ENCODE measurements around the gene THRB.

Gene THRB

DNA sequence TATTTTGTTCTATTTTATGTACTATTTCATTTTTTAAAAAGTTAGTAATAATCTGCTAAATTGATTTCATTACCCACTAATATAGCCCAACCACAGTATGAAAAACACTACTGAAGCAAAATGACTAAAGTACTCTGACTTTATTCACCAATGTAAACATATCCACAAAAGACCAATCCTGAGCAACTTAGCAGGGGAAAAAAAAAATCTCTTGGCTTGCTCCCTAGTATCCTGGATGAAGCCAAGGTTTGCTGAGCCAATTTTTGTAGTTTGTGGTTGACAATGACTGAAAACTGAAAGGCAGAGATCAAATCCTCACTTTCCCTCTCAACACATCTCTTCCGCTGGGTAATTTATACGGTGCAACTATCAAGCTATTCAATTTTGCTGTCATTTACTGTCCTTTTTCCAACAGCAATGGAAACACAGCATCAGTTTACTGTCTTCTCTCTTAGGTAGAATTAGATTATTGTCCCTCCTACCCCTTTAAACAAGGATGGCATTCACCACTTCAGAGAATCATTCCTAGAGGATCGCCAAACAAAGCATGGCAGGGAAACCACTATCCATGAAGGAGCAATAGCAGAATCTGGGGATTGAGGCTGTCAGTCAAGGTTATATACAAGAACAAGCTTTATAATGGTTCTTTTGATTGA, 149.7 kb downstream of the THRB start:
- H3K36me3 Mint-ChIP-seq (ENCODE audit: low read depth), result no peaks in the 10 kb centered on the region
- DNase-seq, result no peak
- H3K27ac Mint-ChIP-seq, result no peak overlapping the region
- no peaks in the 10 kb centered on the region for H3K4me1 Mint-ChIP-seq (ENCODE audit: low read depth)
- no peaks in the 10 kb centered on the region for H3K9me3 Mint-ChIP-seq
- H3K4me3 Mint-ChIP-seq, result no peak overlapping the region
- no peaks in the 10 kb centered on the region for H3K27me3 Mint-ChIP-seq

- Mint-ChIP-seq H3K4me3 (no peak overlapping the region), H3K36me3 (ENCODE audit: low read depth) (no peaks in the 10 kb centered on the region), H3K9me3 (no peaks in the 10 kb centered on the region), H3K27ac (no peak overlapping the region), H3K27me3 (no peaks in the 10 kb centered on the region), H3K4me1 (ENCODE audit: low read depth) (no peaks in the 10 kb centered on the region)
- no peak for DNase-seq
These were observed 151.4 kb downstream of the THRB start for GRCh38 chr3:24343084-24343783.

DNA sequence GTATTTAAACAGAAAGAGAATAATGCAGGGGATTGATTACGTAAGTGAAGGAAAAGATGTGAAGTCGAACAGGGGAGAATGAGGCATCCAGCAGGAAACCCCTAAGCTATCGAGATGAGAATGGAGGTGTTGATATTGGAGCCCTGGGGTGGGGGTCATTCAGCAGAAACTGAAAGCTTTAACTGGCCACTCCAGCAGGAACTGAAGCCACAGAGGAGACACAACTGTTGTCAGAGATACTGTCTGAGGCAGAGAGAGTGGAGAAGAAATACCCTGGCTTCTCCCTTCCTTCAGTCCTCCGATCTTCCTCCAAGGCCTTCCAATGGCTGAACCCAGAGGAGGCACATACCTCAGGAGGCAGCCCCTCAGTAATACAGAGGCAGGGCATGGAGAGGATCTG, 152.4 kb downstream of the THRB start:
- no peak overlapping the region for H3K27ac Mint-ChIP-seq
- no peaks in the 10 kb centered on the region for H3K36me3 Mint-ChIP-seq (ENCODE audit: low read depth)
- H3K9me3 Mint-ChIP-seq, result no peaks in the 10 kb centered on the region

GRCh38 chr3:24341668-24342067, 153.0 kb downstream of the THRB start:
- H3K9me3 Mint-ChIP-seq, result no peaks in the 10 kb centered on the region

More for the DNA sequence above, 152.4 kb downstream of the THRB start:
- H3K4me3 Mint-ChIP-seq, result no peak overlapping the region
- H3K27me3 Mint-ChIP-seq, result no peaks in the 10 kb centered on the region
- DNase-seq, result no peak
- no peaks in the 10 kb centered on the region for H3K4me1 Mint-ChIP-seq (ENCODE audit: low read depth)

GRCh38 chr3:24340966-24341365, 153.7 kb downstream of the THRB start:
- Mint-ChIP-seq H3K9me3 (no peaks in the 10 kb centered on the region), H3K27me3 (no peaks in the 10 kb centered on the region), H3K27ac (no peak overlapping the region), H3K4me3 (no peak overlapping the region), H3K4me1 (ENCODE audit: low read depth) (no peaks in the 10 kb centered on the region), H3K36me3 (ENCODE audit: low read depth) (no peaks in the 10 kb centered on the region)
- no peak for DNase-seq

More at GRCh38 chr3:24341668-24342067, 153.0 kb downstream of the THRB start:
- no peak overlapping the region for H3K27ac Mint-ChIP-seq
- no peaks in the 10 kb centered on the region for H3K4me1 Mint-ChIP-seq (ENCODE audit: low read depth)
- DNase-seq, result no peak
- no peak overlapping the region for H3K4me3 Mint-ChIP-seq
- no peaks in the 10 kb centered on the region for H3K36me3 Mint-ChIP-seq (ENCODE audit: low read depth)
- H3K27me3 Mint-ChIP-seq, result no peaks in the 10 kb centered on the region

DNA sequence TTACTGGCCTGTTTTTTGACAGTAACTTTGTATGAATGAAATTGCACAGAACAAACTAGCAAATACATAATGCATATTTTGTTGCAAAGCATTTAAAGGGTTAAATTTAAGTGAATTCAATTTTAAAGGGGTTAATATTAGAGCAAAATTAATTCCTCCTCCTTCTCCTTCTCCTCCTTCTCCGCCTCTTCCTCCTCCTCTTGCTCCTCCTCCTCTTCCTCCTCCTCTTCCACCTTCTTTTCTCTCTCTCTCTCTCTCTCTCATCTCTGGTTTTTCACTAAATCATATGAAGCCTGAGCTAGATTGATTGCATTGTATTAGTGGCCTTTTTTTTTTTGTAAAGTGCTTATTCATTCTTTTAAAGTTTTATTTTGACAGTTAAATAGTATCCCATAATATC, 154.5 kb downstream of the THRB start:
- Mint-ChIP-seq H3K27me3 (no peaks in the 10 kb centered on the region), H3K9me3 (no peaks in the 10 kb centered on the region), H3K27ac (no peak overlapping the region), H3K4me1 (ENCODE audit: low read depth) (no peaks in the 10 kb centered on the region), H3K4me3 (no peak overlapping the region), H3K36me3 (ENCODE audit: low read depth) (no peaks in the 10 kb centered on the region)
- DNase-seq, result no peak

DNA sequence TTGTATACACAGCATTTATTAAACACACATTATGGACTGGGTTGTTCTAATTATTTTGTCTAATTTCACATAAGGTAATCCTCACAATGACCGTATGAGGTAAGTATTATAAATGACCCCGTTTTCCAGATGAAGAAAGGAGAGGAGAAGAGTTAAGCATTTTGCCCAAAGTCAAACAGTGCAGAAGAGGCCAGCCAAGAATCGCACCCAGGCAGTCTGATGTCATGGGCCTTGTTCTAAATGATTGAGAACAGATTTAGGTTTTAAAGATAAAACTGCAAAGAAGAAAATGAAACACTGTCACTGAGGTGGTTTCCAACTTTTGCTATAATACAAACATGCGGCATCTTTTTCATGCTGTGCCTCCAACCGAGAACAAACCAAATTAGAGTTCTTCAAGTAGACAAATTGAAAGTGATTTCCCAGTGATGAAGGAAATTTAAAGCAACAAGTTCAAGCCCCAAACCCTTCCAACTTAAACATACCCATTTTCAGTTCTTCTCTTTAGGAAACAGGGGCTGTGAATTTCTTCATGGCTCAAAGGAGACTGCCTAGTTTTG, 155.3 kb downstream of the THRB start:
- H3K27ac Mint-ChIP-seq, result no peak overlapping the region
- H3K4me1 Mint-ChIP-seq (ENCODE audit: low read depth), result no peaks in the 10 kb centered on the region
- no peak for DNase-seq
- no peaks in the 10 kb centered on the region for H3K9me3 Mint-ChIP-seq
- no peaks in the 10 kb centered on the region for H3K27me3 Mint-ChIP-seq
- H3K4me3 Mint-ChIP-seq, result no peak overlapping the region
- H3K36me3 Mint-ChIP-seq (ENCODE audit: low read depth), result no peaks in the 10 kb centered on the region

GRCh38 chr3:24338409-24339130, 156.1 kb downstream of the THRB start:
- Mint-ChIP-seq H3K27ac (no peak overlapping the region), H3K27me3 (no peaks in the 10 kb centered on the region), H3K4me3 (no peak overlapping the region), H3K36me3 (ENCODE audit: low read depth) (no peaks in the 10 kb centered on the region), H3K4me1 (ENCODE audit: low read depth) (no peaks in the 10 kb centered on the region), H3K9me3 (no peaks in the 10 kb centered on the region)
- DNase-seq, result no peak

DNA sequence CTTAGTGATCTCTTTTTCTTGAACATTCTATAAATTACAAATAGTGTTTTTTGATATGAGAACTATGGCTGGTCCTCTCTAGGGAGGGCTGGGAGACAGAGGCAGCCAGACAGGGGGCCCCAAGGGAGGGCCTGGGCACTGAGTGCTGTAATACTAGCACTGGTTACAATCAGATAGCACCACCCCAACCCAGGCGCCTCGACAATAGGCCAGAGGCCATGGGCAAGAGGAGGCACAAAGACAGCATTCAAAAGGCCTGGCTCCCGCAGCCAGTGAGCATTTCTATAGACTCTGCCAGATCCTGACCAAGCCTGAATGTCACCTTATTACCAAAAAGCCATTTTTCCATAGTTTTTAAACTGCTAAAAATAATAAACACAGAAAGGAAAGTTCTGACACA, 158.5 kb downstream of the THRB start:
- no peak overlapping the region for H3K4me3 Mint-ChIP-seq
- no peaks in the 10 kb centered on the region for H3K36me3 Mint-ChIP-seq (ENCODE audit: low read depth)
- no peak overlapping the region for H3K27ac Mint-ChIP-seq
- H3K4me1 Mint-ChIP-seq (ENCODE audit: low read depth), result no peaks in the 10 kb centered on the region
- DNase-seq, result no peak
- H3K9me3 Mint-ChIP-seq, result no peaks in the 10 kb centered on the region
- H3K27me3 Mint-ChIP-seq, result no peaks in the 10 kb centered on the region

GRCh38 chr3:24332092-24332491, 162.6 kb downstream of the THRB start:
- Mint-ChIP-seq H3K9me3 (no peaks in the 10 kb centered on the region), H3K27ac (no peak overlapping the region), H3K36me3 (ENCODE audit: low read depth) (no peaks in the 10 kb centered on the region), H3K4me1 (ENCODE audit: low read depth) (no peaks in the 10 kb centered on the region), H3K27me3 (no peaks in the 10 kb centered on the region), H3K4me3 (no peak overlapping the region)
- DNase-seq, result no peak

DNA sequence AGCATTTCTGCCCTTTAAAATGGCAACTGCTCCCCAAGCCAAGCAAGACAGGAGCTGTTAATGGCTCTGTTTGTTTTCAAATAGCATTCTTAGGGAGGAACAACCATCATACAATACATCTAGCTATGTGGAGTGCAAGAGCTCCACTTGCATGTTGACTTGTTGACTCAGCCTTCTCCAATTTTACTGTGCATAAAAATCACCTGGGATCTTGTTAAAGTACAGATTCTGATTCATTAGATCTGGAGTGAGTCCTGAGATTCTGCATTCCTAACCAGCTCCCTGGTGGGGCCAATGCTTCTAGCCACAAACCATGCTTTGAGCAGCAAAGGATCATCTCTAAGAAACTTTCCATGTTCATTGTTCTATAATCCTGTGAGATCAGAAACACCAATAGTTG, 171.4 kb downstream of the THRB start:
- Mint-ChIP-seq H3K4me1 (ENCODE audit: low read depth) (no peaks in the 10 kb centered on the region), H3K27me3 (no peaks in the 10 kb centered on the region), H3K4me3 (no peak overlapping the region), H3K27ac (no peak overlapping the region), H3K36me3 (ENCODE audit: low read depth) (no peaks in the 10 kb centered on the region), H3K9me3 (peaks cover 2% of the 10 kb centered on the region)
- no peak for DNase-seq

- peaks cover 4% of the 10 kb centered on the region for H3K9me3 Mint-ChIP-seq
- DNase-seq, result no peak
- H3K27me3 Mint-ChIP-seq, result no peaks in the 10 kb centered on the region
- H3K27ac Mint-ChIP-seq, result no peak overlapping the region
- no peaks in the 10 kb centered on the region for H3K36me3 Mint-ChIP-seq (ENCODE audit: low read depth)
- no peak overlapping the region for H3K4me3 Mint-ChIP-seq
- H3K4me1 Mint-ChIP-seq (ENCODE audit: low read depth), result no peaks in the 10 kb centered on the region
These were observed 174.0 kb downstream of the THRB start for GRCh38 chr3:24320601-24321000.

DNA sequence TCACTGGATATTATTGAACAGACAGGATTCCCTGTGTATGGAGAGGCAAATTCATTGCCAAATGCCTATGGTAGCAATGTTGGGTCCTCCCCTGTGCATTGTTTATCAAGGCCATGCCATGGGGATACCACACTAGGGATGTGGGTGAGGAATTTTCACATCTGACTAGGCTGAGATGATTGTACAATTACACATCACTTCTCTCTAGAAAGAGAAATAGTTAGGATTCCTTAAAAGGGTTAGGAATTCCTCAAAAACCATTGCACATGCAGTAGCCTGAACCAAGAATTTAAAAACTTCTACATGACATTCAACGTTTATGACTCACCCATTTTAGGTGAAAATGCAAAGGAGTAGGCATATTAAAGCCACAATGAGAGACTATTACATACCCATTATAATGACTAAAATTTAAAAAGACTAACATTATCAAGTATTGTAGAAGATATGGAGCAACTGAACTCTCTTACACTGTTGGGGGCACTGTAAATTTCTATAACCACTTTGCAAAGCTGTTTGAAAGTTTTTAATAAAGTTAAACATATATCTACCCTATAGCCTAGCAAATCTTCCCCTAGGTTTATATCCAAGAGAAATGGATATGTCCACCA, 175.9 kb downstream of the THRB start:
- no peaks in the 10 kb centered on the region for H3K27me3 Mint-ChIP-seq
- no peaks in the 10 kb centered on the region for H3K36me3 Mint-ChIP-seq (ENCODE audit: low read depth)
- DNase-seq, result no peak
- no peaks in the 10 kb centered on the region for H3K4me1 Mint-ChIP-seq (ENCODE audit: low read depth)
- H3K4me3 Mint-ChIP-seq, result no peak overlapping the region
- no peak overlapping the region for H3K27ac Mint-ChIP-seq
- peaks cover 4% of the 10 kb centered on the region for H3K9me3 Mint-ChIP-seq

DNA sequence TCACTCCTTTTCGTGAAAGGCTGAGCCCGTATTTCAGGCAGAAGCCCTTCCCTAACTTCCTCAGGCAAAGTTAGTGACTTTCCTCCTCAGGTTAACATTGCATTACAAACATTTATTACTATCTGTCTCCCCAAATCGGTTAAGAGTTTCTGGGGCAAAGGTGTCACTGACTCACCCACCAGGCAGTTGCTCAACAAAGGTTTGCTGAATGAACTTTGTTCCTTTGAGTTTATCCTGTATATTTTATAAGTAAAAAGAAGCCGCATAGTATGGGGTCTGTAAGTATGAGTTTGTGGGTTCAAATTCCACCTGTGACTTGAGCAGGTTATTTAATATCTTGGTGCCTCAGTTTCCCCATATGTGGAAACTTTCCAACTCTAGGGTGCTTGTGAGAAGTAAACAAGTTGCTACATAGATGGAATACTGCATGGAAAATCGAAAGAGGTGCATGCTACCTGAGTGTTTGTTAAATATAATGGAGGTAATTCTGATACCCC, 177.7 kb downstream of the THRB start:
- peaks cover 4% of the 10 kb centered on the region for H3K9me3 Mint-ChIP-seq
- no peaks in the 10 kb centered on the region for H3K27me3 Mint-ChIP-seq
- DNase-seq, result no peak
- H3K27ac Mint-ChIP-seq, result no peak overlapping the region
- H3K36me3 Mint-ChIP-seq (ENCODE audit: low read depth), result no peaks in the 10 kb centered on the region
- H3K4me1 Mint-ChIP-seq (ENCODE audit: low read depth), result no peaks in the 10 kb centered on the region
- no peak overlapping the region for H3K4me3 Mint-ChIP-seq
